Esophagus muscularis mucosa (tissue), 3 donors: Measurements from ENCODE around the gene ANXA7.

ENCODE experiments used
- POLR2AphosphoS5 ChIP-seq, 2 donors: sonication (generic); formaldehyde crosslinking; IDR thresholded peaks; one replicate each; pipeline ENCODE4 v1.6.1; 2017; ENCODE audit warnings: antibody characterized with exemption in 2 of 2
- TF ChIP-seq, protein P1 (sequence below), 3 experiments: fragments of 200-600 bp in 2 of 3; fragments of 450-650 bp in 1 of 3; sonication (generic) in 2 of 3; IDR thresholded peaks; one replicate each; pipeline ENCODE4 v1.5.1; 2017 to 2019; ENCODE audit warnings: antibody characterized with exemption in 3 of 3, mild to moderate bottlenecking in 2 of 3, moderate library complexity in 1 of 3

DNA sequence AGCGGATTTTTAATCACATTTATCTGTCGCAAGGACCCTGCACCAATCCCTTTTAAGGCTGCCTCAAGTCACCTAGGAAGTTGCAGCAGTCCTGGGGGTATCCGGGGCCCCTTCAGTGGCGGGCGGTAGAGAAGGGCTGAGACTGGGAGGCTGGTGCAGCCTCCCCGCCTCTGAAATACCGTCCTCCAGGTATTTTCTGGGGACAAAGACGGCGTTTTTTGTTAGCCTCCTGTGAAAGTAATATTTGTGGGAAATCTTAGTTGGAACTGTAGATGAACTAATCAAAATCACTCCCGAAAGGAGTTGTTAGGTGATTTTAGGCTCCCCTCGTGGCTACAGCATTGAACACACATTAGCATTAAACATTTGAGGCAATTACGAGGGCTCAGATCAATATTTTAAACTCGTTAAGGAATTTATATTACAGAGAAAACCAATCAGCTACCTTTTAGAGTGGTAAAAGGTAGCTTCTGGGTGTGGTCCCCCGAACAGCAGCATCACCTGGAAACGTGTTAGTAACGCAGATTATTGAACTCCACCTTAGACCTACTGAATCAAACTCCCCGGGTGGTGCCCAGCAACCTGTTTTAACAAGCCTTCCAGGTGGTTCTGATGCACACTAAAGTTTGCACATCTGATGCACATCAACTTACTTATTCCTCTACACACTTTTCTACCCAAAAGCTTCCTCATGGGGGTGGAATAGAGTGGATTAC lies 530 bp upstream of the ANXA7 start:
- no peak for TF ChIP-seq POLR2AphosphoS5 (IDR thresholded peaks at IDR 0.05)
- TF ChIP-seq, protein P1, sequence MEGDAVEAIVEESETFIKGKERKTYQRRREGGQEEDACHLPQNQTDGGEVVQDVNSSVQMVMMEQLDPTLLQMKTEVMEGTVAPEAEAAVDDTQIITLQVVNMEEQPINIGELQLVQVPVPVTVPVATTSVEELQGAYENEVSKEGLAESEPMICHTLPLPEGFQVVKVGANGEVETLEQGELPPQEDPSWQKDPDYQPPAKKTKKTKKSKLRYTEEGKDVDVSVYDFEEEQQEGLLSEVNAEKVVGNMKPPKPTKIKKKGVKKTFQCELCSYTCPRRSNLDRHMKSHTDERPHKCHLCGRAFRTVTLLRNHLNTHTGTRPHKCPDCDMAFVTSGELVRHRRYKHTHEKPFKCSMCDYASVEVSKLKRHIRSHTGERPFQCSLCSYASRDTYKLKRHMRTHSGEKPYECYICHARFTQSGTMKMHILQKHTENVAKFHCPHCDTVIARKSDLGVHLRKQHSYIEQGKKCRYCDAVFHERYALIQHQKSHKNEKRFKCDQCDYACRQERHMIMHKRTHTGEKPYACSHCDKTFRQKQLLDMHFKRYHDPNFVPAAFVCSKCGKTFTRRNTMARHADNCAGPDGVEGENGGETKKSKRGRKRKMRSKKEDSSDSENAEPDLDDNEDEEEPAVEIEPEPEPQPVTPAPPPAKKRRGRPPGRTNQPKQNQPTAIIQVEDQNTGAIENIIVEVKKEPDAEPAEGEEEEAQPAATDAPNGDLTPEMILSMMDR (IDR thresholded peaks at IDR 0.05) = peak in 1 of 3 experiments; percentile 23
